Transverse colon (tissue), 1 donor: ENCODE data around the gene RNF169.

Experiments
- EP300 ChIP-seq: sonication (generic); formaldehyde crosslinking; IDR thresholded peaks from one replicate; pipeline ENCODE4 v1.6.1; 2017; ENCODE audit warnings: antibody characterized with exemption, low read depth
- POLR2A ChIP-seq: fragments of 450-650 bp; IDR thresholded peaks from one replicate; pipeline ENCODE4 v1.6.1; 2016; ENCODE audit warnings: antibody characterized with exemption, mild to moderate bottlenecking, moderate library complexity

- no peak for TF ChIP-seq EP300
- no peak for TF ChIP-seq POLR2A
Measured at GRCh38 chr11:74846770-74847169, 98.1 kb downstream of the RNF169 start.
